Caco-2 (cell line): ENCODE results near the gene SCAF11. TPM values are rescaled to one million over a fixed set of nuclear protein-coding genes. Genes with fewer than 3 reads are reported as not detected.

Experiments
- BruUV-seq: library from RNA; stranded (reverse); fragments of 400-500 nt; replicated peaks from 2 replicates; lab custom pipeline; 2021; lab: Mats Ljungman, UMichigan
- CTCF ChIA-PET: fragments of 300-600 bp; sonication (Branson Sonifier 250); formaldehyde crosslinking; loops from one replicate; lab custom pipeline; 2022; ENCODE audit warnings: antibody characterized with exemption; lab: Charles Lee
- POLR2A ChIA-PET: fragments of 300-600 bp; sonication (Branson Sonifier 250); formaldehyde crosslinking; loops from one replicate; lab custom pipeline; 2022; ENCODE audit warnings: antibody characterized with exemption; lab: Charles Lee
- DNase-seq, 2 experiments: peaks; one replicate each; pipeline versions ENCODE4 v3.0.0 to v3.0.0-alpha.2; 2020 to 2022
- H3K27me3 ChIP-seq: replicated peaks from 2 replicates; pipeline ENCODE4 v1.6.0; 2011; ENCODE audit warnings: low read length; ENCODE audit not compliant: control insufficient read depth, insufficient read depth
- H3K36me3 ChIP-seq: 2 replicates; pipeline ENCODE4 v1.5.1; 2011; ENCODE audit warnings: low read length; ENCODE audit not compliant: control insufficient read depth, insufficient read depth
- H3K4me1 ChIP-seq: fragments of 250-450 bp; sonication (Bioruptor Pico); 2 replicates; pipeline ENCODE4 v1.5.1; 2020; ENCODE audit warnings: mild to moderate bottlenecking
- H3K4me3 ChIP-seq: 2 replicates; pipeline ENCODE4 v1.5.1; 2011; ENCODE audit warnings: low read depth, mild to moderate bottlenecking, control low read depth, low read length
- H3K9me3 ChIP-seq: fragments of 250-450 bp; sonication (Bioruptor Pico); 2 replicates; pipeline ENCODE4 v1.5.1; 2020; ENCODE audit warnings: mild to moderate bottlenecking, moderate library complexity
- H3K27ac Mint-ChIP-seq: one replicate; pipeline ENCODE4 v1.8.0; 2022; ENCODE audit warnings: mixed read lengths; ENCODE audit not compliant: unreplicated experiment
- H3K27me3 Mint-ChIP-seq: one replicate; pipeline ENCODE4 v1.8.0; 2022; ENCODE audit warnings: mixed read lengths; ENCODE audit not compliant: insufficient read depth, unreplicated experiment
- H3K36me3 Mint-ChIP-seq: one replicate; pipeline ENCODE4 v1.8.0; 2022; ENCODE audit warnings: mild to moderate bottlenecking, mixed read lengths; ENCODE audit not compliant: insufficient read depth, unreplicated experiment
- H3K4me1 Mint-ChIP-seq: one replicate; pipeline ENCODE4 v1.8.0; 2022; ENCODE audit warnings: low read depth, mixed read lengths; ENCODE audit not compliant: unreplicated experiment
- H3K4me3 Mint-ChIP-seq: one replicate; pipeline ENCODE4 v1.8.0; 2022; ENCODE audit warnings: mild to moderate bottlenecking, moderate library complexity, mixed read lengths; ENCODE audit not compliant: unreplicated experiment
- H3K9me3 Mint-ChIP-seq: one replicate; pipeline ENCODE4 v1.8.0; 2022; ENCODE audit warnings: mixed read lengths; ENCODE audit not compliant: unreplicated experiment
- intact Hi-C: fragments of 100-400 bp; cut with micrococcal nuclease; formaldehyde crosslinking; loops from one replicate; pipeline ENCODE4 v1.10.0; 2022; ENCODE audit not compliant: unreplicated experiment
- total RNA-seq: library from RNA; stranded (reverse); gene quantifications from 2 replicates; pipeline ENCODE4 v1.2.3, GENCODE V29; 2022
- TF ChIP-seq, protein P1 (sequence below), 2 experiments: fragments of 200-600 bp in 1 of 2; IDR thresholded peaks; 1 replicate in 1 of 2; 2 replicates in 1 of 2; pipeline versions ENCODE4 v1.5.1 to v1.8.0; 2011 to 2022; ENCODE audit warnings: antibody characterized with exemption in 1 of 2, control low read depth in 1 of 2, inconsistent platforms in 1 of 2, low read depth in 1 of 2, low read length in 1 of 2, mild to moderate bottlenecking in 1 of 2, moderate library complexity in 1 of 2; ENCODE audit not compliant: insufficient read depth in 1 of 2, severe bottlenecking in 1 of 2, unreplicated experiment in 1 of 2

Gene SCAF11
- total RNA-seq, 1 experiment from 2014 or later = 292 TPM

DNA sequence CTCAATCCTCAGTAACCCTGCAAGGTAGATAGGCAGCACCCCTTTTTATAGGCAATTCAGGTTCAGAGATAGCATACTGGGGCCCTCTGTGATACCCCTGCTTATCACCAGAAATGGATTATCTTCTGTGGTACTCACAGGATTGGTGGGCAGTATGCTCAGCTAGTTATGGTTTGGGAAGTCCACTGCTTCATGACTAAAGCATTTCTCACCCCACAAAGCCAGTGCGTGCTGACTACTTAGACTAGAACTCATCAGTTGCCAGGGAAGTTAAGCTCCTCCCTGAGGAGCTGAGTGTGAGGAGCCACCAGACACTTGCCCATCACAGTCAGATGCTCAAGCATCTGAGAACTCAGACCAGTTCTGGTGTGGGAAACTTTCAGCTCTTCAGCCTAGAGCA is 76.3 kb downstream of the SCAF11 start:
- TF ChIP-seq, protein P1, sequence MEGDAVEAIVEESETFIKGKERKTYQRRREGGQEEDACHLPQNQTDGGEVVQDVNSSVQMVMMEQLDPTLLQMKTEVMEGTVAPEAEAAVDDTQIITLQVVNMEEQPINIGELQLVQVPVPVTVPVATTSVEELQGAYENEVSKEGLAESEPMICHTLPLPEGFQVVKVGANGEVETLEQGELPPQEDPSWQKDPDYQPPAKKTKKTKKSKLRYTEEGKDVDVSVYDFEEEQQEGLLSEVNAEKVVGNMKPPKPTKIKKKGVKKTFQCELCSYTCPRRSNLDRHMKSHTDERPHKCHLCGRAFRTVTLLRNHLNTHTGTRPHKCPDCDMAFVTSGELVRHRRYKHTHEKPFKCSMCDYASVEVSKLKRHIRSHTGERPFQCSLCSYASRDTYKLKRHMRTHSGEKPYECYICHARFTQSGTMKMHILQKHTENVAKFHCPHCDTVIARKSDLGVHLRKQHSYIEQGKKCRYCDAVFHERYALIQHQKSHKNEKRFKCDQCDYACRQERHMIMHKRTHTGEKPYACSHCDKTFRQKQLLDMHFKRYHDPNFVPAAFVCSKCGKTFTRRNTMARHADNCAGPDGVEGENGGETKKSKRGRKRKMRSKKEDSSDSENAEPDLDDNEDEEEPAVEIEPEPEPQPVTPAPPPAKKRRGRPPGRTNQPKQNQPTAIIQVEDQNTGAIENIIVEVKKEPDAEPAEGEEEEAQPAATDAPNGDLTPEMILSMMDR (IDR thresholded peaks at IDR 0.05; ENCODE audit: insufficient read depth in 1 of 2, low read depth in 1 of 2, low read length in 1 of 2, severe bottlenecking in 1 of 2, unreplicated experiment in 1 of 2) = no peak
- Mint-ChIP-seq H3K4me3 (no peak overlapping the region), H3K27me3 (no peaks in the 10 kb centered on the region), H3K9me3 (no peaks in the 10 kb centered on the region), H3K4me1 (peaks cover 15% of the 10 kb centered on the region), H3K27ac (no peak overlapping the region), H3K36me3 (peaks cover 80% of the 10 kb centered on the region)
- Histone ChIP-seq H3K4me3 (no peak overlapping the region), H3K9me3 (no peaks in the 10 kb centered on the region), H3K4me1 (no peaks in the 10 kb centered on the region), H3K27me3 (no peaks in the 10 kb centered on the region), H3K36me3 (no peaks in the 10 kb centered on the region)
- POLR2A ChIA-PET = no interaction called here
- BruUV-seq = TSS peak; percentile 2
- intact Hi-C loops = loop anchor here (5.0 kb wide), 1 partner anchor 782 kb away; no protein-coding TSS in a partner anchor
- CTCF ChIA-PET = interaction anchor here (0.6 kb wide), 1 partner anchor 219 kb away, joined by 3 read pairs; no protein-coding TSS in a partner anchor
- no peak for DNase-seq

DNA sequence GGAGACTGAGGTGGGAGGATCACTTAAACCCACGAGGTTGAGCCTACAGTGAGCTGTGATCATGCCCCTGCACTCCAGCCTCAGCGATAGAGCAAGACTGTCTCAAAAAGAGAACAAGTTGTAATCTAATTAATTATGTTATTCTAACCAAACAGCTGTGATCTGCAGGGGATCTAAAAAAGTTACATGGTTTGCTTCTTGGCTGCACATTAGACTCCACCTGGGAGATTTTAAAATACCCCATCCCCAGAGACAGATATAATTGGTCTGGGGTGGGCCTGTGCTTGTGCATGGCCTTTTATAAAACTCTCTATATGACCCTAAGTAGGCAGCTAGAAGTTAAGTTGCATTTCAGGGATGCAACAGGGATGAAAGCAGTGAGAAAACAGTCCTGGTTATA is 76.7 kb downstream of the SCAF11 start:
- TF ChIP-seq, protein P1 (IDR thresholded peaks at IDR 0.05; ENCODE audit: insufficient read depth in 1 of 2, low read depth in 1 of 2, low read length in 1 of 2, severe bottlenecking in 1 of 2, unreplicated experiment in 1 of 2) = no peak
- no peaks in the 10 kb centered on the region for H3K9me3 ChIP-seq
- no TSS peak for BruUV-seq
- no peaks in the 10 kb centered on the region for H3K36me3 ChIP-seq
- H3K4me1 ChIP-seq = no peaks in the 10 kb centered on the region
- intact Hi-C loops = loop anchor here (5.0 kb wide), 1 partner anchor 781 kb away; no protein-coding TSS in a partner anchor
- Mint-ChIP-seq H3K4me3 (no peak overlapping the region), H3K27ac (no peak overlapping the region), H3K4me1 (peaks cover 16% of the 10 kb centered on the region), H3K9me3 (no peaks in the 10 kb centered on the region), H3K27me3 (no peaks in the 10 kb centered on the region), H3K36me3 (peaks cover 83% of the 10 kb centered on the region)
- no peak for DNase-seq
- H3K27me3 ChIP-seq = no peaks in the 10 kb centered on the region
- ChIA-PET POLR2A (no interaction called here), CTCF (no interaction called here)
- H3K4me3 ChIP-seq = no peak overlapping the region

GRCh38 chr12:45912774-45913173 is 77.6 kb downstream of the SCAF11 start:
- H3K4me1 ChIP-seq = no peaks in the 10 kb centered on the region
- DNase-seq = no peak
- TF ChIP-seq, protein P1 (IDR thresholded peaks at IDR 0.05; ENCODE audit: insufficient read depth in 1 of 2, low read depth in 1 of 2, low read length in 1 of 2, severe bottlenecking in 1 of 2, unreplicated experiment in 1 of 2) = no peak
- Mint-ChIP-seq H3K36me3 (peaks cover 75% of the 10 kb centered on the region), H3K9me3 (no peaks in the 10 kb centered on the region), H3K27me3 (no peaks in the 10 kb centered on the region), H3K4me3 (no peak overlapping the region), H3K27ac (no peak overlapping the region), H3K4me1 (peaks cover 16% of the 10 kb centered on the region)
- POLR2A ChIA-PET = interaction anchor here (0.6 kb wide), 1 partner anchor 77 kb away, joined by 4 read pairs; no protein-coding TSS in a partner anchor
- no peaks in the 10 kb centered on the region for H3K9me3 ChIP-seq
- H3K36me3 ChIP-seq = no peaks in the 10 kb centered on the region
- CTCF ChIA-PET = no interaction called here
- intact Hi-C loops = loop anchor here (5.0 kb wide), 1 partner anchor 780 kb away; no protein-coding TSS in a partner anchor
- no peaks in the 10 kb centered on the region for H3K27me3 ChIP-seq
- BruUV-seq = no TSS peak
- no peak overlapping the region for H3K4me3 ChIP-seq
